Esophagus squamous epithelium (tissue), 5 donors: ENCODE results near the gene IGFBP3. TPM values are rescaled to one million over a fixed set of nuclear protein-coding genes. Genes with fewer than 3 reads are reported as not detected.
A peak's percentile ranks its signal among the peaks of the same experiment; 100 is the strongest.
"Not testable (repeated sequence)": the region's sequence is repeated elsewhere in the genome, so short reads cannot be mapped to it uniquely, and the experiment has no call there.

ENCODE experiments used
- DNase-seq: peaks from one replicate; lab custom pipeline; 2025; lab: John Stamatoyannopoulos, UW
- H3K27ac ChIP-seq, 4 donors: fragments of 200-600 bp; sonication (generic); one replicate each; pipeline ENCODE4 v1.5.1; 2016 to 2019; ENCODE audit warnings: mild to moderate bottlenecking in 1 of 4
- H3K27me3 ChIP-seq, 4 donors: fragments of 200-600 bp; sonication (generic); 1 replicate in 3 of 4; 2 replicates in 1 of 4; pipeline versions ENCODE4 v1.5.1 to v1.6.0; 2017 to 2021; ENCODE audit warnings: antibody characterized with exemption in 1 of 4
- H3K36me3 ChIP-seq, 3 donors: fragments of 200-600 bp; sonication (generic); one replicate each; pipeline ENCODE4 v1.5.1; 2016 to 2019
- H3K4me1 ChIP-seq, 3 donors: fragments of 200-600 bp; sonication (generic); one replicate each; pipeline ENCODE4 v1.5.1; 2017 to 2019
- H3K4me3 ChIP-seq, 4 donors: fragments of 200-600 bp; sonication (generic); 1 replicate in 3 of 4; 2 replicates in 1 of 4; pipeline ENCODE4 v1.5.1; 2016 to 2019; ENCODE audit warnings: mild to moderate bottlenecking in 2 of 4, moderate library complexity in 1 of 4
- H3K9me3 ChIP-seq, 3 donors: fragments of 200-600 bp; sonication (generic); one replicate each; pipeline ENCODE4 v1.5.1; 2016 to 2019
- CTCF ChIP-seq, 6 experiments: fragments of 450-650 bp in 4 of 6; fragments of 200-600 bp in 2 of 6; sonication (generic) in 2 of 6; IDR thresholded peaks; one replicate each; pipeline ENCODE4 v1.5.1; 2016 to 2019; ENCODE audit warnings: antibody characterized with exemption in 6 of 6, mild to moderate bottlenecking in 4 of 6, moderate library complexity in 4 of 6
- POLR2A ChIP-seq, 4 donors: fragments of 450-650 bp; IDR thresholded peaks; one replicate each; pipeline ENCODE4 v1.6.1; 2017; ENCODE audit warnings: antibody characterized with exemption in 4 of 4, mild to moderate bottlenecking in 4 of 4, moderate library complexity in 3 of 4
- WGBS, 2 donors: methylation state at CpG; one replicate each; pipeline ENCODE4 v1.1.5; 2018; 5-methylcytosine and 5-hydroxymethylcytosine counted together
- intact Hi-C: fragments of 100-400 bp; cut with DNase I; formaldehyde crosslinking; loops from one replicate; pipeline ENCODE4 v1.15.0; 2022
- total RNA-seq, 4 donors: library from RNA; depleted of rRNA; stranded (reverse); fragments of >200 nt; gene quantifications; one replicate each; pipeline ENCODE4 v1.1.0, GENCODE V29; 2016
- donor health status: DM: yes; HTN: yes; CAD: no.

IGFBP3 gene
- total RNA-seq, 4 donors from 2014 or later = 11.8 to 68.4 (median 47.9) TPM

- TF ChIP-seq POLR2A (IDR thresholded peaks at IDR 0.05) (no peak), CTCF (IDR thresholded peaks at IDR 0.05) (no peak)
- Histone ChIP-seq H3K4me1 (no peaks in the 10 kb centered on the region), H3K4me3 (no peak overlapping the region), H3K36me3 (no peaks in the 10 kb centered on the region), H3K9me3 (no peaks in the 10 kb centered on the region), H3K27ac (no peak overlapping the region), H3K27me3 (no peaks in the 10 kb centered on the region)
- intact Hi-C loops = no loop called here
- whole genome bisulfite sequencing, 2 donors = 89 to 92% methylated on average over 6 of the region's 6 CpGs
- no peak for DNase-seq
These were observed 23.0 kb upstream of the IGFBP3 start for GRCh38 chr7:45944058-45944457.

- intact Hi-C loops = no loop called here
- Histone ChIP-seq H3K9me3 (no peaks in the 10 kb centered on the region), H3K27me3 (peaks cover 0 to 7% (median 0%) of the 10 kb centered on the region in 4 donors), H3K4me3 (no peak overlapping the region), H3K36me3 (no peaks in the 10 kb centered on the region), H3K4me1 (no peaks in the 10 kb centered on the region), H3K27ac (no peak overlapping the region)
- WGBS, 2 donors = 63 to 64% methylated on average over 7 of the region's 7 CpGs
- DNase-seq = no peak
- TF ChIP-seq POLR2A (IDR thresholded peaks at IDR 0.05) = no peak
- no peak for TF ChIP-seq CTCF (IDR thresholded peaks at IDR 0.05)
These were observed 19.9 kb upstream of the IGFBP3 start for GRCh38 chr7:45940939-45941338.

GRCh38 chr7:45940237-45940781, 19.2 kb upstream of the IGFBP3 start:
- DNase-seq, H3K4me3 ChIP-seq, H3K27me3 ChIP-seq, H3K36me3 ChIP-seq, H3K9me3 ChIP-seq, H3K27ac ChIP-seq, H3K4me1 ChIP-seq, intact Hi-C loops: not testable (repeated sequence)
- WGBS, 2 donors = 79 to 83% methylated on average over 7 to 10 of the region's 14 CpGs

GRCh38 chr7:45939574-45939973, 18.5 kb upstream of the IGFBP3 start:
- DNase-seq = no peak
- intact Hi-C loops = no loop called here
- Histone ChIP-seq H3K4me3 (no peak overlapping the region), H3K4me1 (no peaks in the 10 kb centered on the region), H3K27ac (no peak overlapping the region), H3K9me3 (no peaks in the 10 kb centered on the region), H3K27me3 (peaks cover 0 to 13% (median 0%) of the 10 kb centered on the region in 4 donors), H3K36me3 (no peaks in the 10 kb centered on the region)
- WGBS, 2 donors = 82 to 85% methylated on average over 10 to 11 of the region's 11 CpGs
- no peak for TF ChIP-seq CTCF (IDR thresholded peaks at IDR 0.05)
- TF ChIP-seq POLR2A (IDR thresholded peaks at IDR 0.05) = no peak

GRCh38 chr7:45938626-45939302, 17.7 kb upstream of the IGFBP3 start:
- no peak for DNase-seq
- Histone ChIP-seq H3K27ac (no peak overlapping the region), H3K27me3 (peaks cover 0 to 13% (median 0%) of the 10 kb centered on the region in 4 donors)

More at GRCh38 chr7:45938626-45939302, 17.7 kb upstream of the IGFBP3 start:
- TF ChIP-seq CTCF (IDR thresholded peaks at IDR 0.05) (peak in 1 of 6 experiments; percentile 8), POLR2A (IDR thresholded peaks at IDR 0.05) (no peak)
- Histone ChIP-seq H3K9me3 (no peaks in the 10 kb centered on the region), H3K36me3 (no peaks in the 10 kb centered on the region), H3K4me3 (no peak overlapping the region), H3K4me1 (no peaks in the 10 kb centered on the region)
- intact Hi-C loops = no loop called here
- 82 to 89% methylated on average over 17 to 22 of the region's 22 CpGs for WGBS, 2 donors
